Suppressor macrophage treated with lipopolysaccharide for 4 hours (primary cell): ENCODE data around the gene RNF227.
"Not testable (repeated sequence)": the region's sequence is repeated elsewhere in the genome, so short reads cannot be mapped to it uniquely, and the experiment has no call there.

ENCODE experiments used
- DNase-seq: peaks from one replicate; pipeline ENCODE4 v3.0.0-alpha.2; 2020

The RNF227 gene

DNA sequence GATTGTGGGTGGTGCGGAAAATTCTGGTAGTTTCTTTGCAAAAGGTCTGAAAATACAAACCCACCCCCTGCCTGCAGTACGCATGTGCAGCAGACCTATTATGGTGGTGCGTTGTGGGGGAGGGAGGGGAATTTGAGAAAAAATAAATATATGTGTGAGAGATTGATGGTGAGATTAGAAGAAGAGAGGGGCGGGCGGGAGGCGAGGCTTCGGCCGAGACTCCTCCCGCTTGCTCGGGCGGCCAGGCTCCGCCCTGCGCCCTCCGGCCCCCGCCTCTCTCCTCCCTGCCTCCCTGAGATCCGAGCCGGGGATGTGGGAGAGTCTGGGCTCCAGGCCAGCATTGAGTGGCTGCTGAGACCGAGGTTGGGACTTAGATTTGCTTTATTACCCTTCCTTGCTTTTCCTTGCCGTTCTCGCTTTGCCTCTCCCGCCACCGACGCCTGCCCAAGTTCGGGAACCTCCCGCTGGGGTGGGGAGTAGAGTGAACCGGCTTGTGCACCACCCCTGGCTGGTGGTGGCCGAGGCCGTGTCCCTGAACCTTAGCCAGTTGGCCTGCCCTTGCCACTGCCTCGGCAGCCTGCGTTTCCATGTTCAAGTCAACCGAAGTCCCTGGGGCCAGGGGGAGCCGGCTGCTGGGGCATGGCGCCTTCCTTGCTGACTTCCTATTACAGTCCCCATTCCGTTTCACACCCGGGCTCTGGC, 28.5 kb downstream of the RNF227 start:
- peak; percentile 80 for DNase-seq

DNA sequence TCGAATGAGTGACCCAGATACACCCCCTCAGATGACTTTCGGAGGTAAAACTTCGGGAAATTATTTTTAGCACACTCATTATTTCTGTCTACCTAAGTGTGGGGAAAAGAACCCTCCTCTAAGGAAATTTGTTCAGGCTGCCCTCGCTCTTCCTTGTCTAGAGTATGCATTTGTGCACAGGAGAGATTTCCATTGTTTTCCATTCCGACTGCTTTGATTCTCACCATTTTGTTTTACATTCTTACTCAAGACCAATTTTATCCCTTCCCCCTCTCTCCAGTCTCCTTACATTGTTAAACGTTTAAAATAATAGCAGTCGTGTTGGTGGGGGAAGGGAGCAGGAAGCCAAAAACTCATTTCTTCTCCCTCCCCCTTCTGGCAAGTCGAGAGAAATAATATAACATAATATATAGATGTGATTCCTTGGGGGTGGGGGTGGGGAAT, 29.0 kb downstream of the RNF227 start:
- no peak for DNase-seq

DNA sequence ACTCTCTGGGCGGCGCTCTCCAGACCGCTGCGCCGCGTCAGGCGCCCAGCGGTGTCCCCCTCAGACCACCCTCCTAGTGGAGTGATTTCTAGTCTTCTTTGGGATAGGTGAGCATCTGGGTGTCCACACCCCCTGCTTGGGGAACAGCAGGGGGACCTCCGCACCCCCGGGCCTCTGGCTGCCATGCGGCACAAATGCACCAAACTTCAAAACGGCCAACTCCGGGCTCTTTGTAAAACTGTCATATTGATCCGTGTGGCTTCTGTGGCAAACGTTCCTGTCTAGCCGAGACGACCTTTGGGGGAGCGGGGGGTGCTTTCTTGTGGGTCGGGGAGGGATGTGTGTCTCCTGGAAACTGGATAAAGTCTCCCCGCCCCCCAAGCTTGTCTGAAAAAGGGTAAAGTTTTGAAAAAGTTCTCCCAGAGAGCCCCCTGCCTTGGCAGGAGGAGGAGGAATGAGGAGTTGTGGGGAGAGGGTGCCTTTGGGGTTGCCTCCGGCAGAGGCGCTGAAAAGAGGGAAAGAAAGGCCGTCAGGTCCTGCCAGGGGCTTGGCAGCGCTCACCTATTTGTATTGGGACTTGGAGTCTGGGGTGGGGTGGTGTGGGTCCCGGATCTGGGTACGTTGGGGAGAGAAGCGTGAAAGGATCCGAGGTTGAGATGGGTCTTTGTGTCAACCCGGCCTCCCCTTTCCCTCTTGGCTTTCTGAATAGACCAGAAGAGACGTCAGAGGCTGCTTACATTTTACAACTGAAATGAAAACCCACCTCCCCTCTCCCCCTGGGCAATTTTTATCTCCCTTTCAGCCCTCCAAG, 29.7 kb downstream of the RNF227 start:
- DNase-seq = no peak

DNA sequence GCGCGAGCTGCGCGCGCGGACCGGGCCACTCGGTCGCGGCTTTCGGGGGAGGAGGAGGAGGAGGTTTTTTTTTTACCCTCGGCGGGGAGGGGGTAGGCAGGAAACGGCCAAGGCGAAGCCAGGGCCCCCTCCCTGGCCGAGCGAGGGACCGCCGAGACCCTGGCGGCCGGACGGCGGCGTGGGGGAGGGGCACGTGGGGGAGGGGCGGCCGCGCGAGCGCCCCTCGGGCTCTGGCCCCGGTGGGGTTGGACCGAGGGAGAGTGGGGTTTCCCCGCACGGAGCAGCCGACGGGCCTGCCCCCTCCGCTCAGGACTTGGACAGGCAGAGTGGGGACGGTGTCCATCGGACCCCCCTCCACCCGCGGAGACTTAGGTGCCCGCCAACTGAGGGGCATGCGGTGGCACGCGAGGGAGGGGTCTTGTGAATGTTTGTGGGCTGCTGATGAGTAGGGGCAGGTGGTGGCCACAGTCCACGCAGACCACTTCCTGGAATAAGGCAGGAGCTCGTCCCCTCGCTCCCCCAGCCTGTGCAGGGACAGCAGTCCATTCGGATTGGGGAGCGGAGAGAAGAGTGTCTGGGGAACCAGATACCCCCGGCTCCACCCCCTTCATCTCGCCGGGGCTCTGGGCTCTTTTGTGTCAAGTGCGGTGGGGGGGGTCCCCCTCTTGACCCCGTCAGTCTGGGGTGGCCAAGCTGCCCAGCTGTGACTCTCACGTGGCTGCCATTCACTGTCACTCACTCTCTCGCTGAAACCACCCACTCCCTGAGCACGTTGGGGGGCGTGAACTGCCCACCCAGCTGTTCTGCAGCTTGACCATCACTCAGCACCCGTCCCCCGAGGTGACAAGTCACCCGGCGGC, 30.5 kb downstream of the RNF227 start:
- DNase-seq = peak; percentile 39

DNA sequence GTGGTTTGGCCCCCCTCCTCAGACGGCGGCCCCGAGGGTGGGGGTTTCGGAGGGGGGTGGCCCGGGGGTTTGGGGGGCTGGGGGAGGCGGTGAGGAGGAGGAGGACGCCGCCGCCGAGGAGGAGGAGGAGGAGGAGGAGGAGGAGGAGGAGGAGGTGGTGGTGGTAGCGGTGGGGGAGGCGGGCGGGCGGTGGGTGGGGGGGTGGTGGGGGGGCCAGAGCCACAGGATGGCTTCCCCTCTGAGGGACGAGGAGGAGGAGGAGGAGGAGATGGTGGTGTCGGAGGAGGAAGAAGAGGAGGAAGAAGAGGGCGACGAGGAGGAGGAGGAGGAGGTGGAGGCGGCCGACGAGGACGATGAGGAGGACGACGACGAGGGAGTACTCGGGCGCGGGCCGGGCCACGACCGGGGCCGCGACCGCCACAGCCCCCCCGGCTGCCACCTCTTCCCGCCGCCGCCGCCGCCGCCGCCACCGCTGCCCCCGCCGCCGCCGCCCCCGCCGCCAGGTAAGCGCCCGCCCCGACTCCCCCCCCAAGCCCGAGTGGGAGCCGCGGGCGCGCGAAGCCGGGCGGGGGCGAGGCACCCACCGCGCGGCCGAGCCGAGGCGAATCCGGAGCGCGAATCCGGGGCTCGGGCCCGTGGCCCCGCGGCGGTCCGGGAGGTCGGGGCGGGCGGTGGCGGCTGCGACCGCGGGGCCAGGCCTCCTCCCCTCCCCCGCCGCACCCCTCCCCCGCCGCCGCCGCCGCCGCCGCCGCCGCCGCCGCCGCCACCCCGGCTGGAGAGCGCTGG, 31.3 kb downstream of the RNF227 start:
- DNase-seq = no peak

DNA sequence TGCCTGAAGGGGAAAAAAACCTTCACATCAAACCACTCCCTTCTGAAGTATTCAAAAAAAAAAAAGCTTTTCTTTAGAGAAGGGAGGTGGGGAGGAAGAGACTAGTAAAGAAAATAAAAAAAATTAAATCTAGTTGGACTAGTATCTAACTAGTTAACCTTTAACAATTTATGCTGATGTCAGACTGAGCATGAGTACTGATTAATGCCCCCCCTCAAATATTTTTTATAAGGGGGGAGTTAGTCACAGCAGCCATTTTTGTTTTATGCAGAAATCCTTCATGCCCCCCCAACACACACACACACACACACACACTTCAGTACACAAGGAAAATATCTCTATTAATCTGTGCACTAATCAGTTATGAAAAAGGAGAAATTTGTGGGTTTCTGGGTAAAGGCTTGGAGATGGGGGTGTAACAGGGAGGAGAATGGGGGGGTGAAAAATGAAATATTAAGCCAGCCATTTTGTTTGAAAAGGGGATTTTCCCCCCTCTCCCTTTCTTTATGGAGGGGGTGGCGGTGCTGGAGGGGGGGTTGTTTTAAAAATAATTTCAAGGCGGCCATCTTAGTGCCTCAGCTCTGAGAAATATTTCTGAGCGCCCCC, 32.2 kb downstream of the RNF227 start:
- no peak for DNase-seq

DNA sequence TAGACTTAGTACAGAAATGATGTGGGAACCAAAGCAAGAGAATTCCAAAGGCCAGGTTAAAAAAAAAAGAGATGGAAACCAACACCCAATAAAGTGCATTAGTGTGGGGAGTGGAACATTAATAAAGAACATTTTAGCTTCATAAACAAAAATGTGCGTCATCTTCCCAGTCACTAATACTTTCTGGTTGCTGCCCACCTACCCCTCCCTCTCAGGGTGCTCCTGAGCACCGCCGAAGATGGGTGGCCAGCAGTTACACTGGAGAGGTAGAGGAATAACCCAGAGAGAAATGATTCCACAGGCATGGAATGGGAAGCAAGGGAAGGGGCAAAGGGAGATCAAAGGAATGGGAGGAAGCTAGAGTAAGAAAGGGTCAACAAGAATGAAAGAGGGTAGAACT, 33.5 kb downstream of the RNF227 start:
- DNase-seq = no peak

DNA sequence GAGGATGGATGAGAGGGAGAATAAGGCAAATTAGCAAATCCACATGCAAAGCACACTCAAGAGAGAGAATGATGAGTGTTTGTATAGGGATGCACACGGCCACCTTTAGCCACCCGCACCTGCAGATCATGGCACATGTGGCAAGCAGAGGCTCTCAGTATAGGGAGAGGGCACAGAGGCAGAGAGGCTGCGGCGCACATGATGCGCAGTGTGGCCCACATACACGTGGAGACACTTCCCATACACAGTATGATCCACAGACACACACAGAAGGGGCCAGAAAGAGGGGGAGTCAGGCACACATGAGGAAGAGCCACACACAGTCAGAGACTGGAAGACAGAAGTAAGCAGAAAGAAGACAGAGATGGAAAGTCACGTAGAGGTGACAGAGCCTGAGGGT, 34.0 kb downstream of the RNF227 start:
- DNase-seq = no peak

DNA sequence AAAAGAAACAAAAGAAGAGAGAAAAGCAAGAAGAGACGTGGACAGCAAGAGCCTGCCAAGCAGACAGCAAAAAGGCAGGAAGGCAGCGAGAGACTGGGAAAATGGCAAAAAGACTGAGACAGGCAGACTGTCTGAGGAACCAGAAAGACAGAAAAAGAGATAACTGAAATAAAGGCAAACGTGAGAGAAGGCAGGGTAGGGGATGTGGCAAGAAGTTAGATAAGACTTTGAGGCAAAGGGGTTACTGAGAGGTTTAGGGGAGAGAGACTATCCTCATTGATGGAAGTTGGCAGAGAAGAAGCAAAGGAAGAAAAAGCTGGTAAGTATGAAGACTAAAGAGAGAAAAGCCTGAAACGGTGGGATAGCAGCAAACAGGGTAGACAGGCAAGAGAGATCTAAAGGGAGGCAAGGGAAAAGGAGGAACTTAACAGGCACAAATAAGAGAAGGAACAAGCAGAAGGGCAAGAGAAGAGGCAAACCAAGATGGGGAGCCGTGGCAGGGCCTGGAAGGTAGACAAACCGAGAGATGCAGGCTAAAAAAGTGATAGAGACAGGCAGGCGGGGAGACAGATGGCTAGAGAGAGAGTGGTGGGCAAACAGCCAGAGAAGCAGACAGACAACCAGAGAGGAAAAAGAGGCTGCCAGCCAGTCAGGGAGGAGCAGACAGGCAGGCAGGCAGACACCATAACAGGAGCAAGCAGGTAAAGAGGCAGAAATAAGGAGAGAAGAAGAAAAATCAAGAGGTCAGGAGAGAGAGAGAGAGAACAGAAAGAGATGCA, 34.6 kb downstream of the RNF227 start:
- no peak for DNase-seq

DNA sequence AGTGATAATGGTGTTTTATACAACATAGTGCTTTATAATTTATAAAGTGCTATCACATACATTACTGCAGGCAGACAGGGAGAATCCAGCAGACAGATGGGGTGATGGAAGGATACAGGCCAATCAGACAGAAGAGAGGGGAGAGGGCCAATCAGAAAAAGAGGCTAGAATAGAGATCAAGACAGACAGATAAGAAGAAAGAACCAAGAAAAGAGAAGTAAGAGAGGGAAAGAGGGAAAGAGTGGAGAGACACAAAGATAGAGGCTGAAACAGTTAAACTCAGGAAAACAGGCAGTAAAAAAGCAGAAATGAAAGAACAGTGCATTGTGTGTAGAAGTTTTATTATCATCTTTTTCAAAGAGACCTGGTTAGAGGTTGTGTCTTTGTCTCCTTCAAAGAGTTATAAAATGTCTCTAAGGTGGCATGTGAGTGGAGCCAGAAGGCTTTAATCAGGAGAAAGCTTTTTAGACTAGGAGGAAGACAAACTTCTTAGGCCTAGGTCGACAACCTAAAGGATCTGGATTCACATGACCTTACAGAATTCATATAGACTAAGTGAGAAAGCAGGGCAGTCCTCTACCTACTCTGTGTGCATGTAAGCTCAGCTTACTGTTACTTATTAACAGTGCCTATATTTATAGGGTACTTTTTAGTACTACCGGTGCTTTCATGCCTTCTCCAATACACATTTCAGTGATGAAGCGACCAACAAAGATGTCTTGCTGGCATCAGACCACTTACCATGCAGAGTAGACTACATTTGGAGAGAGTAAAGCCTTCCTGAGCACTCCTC, 35.8 kb downstream of the RNF227 start:
- DNase-seq = no peak

DNA sequence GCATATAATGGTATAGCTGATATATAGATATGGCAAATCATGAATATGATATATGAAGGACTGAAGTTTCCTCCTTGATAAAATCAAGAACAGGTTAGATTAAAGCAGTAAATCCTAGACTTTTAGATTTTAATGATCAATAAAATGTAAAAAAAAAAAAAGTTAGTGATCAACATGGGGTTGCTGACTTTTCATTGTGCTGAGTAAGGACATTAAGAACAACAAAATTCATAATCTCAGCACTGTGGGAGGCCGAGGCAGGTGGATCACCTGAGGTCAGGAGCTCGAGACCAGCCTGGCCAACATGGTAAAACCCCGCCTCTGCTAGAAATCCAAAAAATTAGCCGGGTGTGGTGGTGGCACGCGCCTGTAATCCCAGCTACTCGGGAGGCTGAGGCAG, 37.9 kb downstream of the RNF227 start:
- no peak for DNase-seq

DNA sequence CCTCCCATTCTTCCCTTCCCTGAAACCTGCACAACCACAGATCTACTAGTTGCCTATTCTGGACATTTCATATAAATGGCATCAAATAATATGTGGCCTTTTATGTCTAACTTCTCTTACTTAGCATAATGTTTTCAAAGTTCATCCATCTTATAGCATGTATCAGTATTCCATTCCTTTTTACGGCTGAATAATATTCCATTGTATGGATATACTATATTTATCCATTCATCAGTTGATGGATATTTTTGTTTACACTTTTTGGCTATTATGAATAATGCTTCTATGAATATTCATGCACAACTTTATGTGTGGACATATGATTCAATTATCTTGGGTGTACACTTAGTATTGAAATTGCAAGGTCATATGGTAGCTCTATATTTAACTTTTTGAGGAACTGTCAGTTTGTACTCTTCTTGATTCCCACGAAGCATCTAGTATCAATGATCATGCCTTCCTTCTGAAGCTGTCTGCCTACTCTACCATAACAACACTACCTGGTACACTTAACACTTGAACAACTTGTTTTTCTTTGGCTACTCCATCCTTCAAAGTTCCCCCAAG, 40.2 kb downstream of the RNF227 start:
- DNase-seq = no peak

DNA sequence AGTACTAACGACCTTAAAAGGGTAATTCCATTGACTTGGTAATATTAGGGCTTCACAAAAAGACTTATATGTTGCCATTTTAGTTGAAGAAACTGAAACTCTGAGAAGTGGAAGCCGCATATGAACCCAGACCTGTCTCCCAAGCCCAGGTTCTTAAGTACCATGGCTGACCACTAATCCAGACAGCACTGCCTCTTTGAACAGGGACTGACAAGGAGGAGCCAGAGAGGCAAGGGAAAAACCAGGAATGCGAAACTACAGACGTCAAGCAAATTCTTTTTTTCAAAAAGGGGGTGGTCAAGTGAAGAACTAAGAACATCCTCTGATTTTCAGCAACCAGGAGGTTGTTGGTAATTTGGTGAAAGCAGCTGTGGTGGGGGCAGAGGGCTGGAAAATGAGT, 43.0 kb downstream of the RNF227 start:
- no peak for DNase-seq

DNA sequence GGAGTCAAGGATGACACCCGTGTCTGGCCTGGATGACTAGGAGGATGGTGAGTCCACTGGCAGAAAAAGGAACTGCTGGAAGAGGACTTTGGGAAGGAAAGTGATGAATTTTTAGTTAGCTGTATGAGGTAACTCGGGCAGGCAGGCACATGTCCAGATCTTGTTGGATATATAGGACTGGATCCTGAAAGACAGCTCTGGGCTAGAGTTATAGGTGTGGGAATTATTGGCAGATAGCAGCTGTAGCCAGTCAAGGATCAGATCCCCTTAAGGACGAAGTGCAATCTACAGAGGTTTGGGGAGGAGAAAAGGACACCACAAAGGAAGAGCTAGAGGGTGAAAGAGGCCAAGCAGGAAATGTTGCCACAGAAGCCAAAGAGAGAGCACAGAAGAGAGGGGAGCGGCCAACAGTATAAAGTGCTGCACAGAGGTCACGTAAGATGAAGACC, 48.2 kb downstream of the RNF227 start:
- DNase-seq = peak; percentile 39

DNA sequence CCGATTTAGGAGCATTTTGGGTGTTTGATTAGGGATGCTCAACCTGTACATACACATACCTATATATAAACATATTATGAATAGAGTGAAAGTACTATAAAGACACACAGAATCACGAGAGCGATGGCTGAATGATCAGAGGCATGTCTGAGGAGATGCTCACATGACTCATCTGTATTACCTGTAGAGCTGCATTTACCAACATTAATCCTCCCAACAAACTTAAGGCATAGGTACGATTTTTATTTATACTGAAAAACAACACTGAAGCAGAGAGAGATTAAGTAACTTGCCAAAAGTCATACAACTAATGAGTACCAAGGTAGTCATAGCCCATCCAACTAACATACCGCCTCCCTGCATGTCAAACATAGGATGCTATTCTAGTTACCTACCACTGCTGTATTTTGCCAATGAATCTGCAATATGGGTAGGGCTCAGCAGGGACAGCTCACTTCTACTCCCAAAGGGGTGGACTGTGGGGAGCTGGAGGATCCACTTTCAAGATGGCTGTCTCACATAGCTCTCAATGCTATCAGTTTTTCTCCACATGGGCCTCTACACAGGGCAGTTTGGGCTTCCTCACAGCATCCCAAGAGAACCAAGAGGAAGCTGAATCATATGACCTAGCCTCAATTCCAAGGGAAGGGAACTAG, 51.0 kb downstream of the RNF227 start:
- DNase-seq = no peak

DNA sequence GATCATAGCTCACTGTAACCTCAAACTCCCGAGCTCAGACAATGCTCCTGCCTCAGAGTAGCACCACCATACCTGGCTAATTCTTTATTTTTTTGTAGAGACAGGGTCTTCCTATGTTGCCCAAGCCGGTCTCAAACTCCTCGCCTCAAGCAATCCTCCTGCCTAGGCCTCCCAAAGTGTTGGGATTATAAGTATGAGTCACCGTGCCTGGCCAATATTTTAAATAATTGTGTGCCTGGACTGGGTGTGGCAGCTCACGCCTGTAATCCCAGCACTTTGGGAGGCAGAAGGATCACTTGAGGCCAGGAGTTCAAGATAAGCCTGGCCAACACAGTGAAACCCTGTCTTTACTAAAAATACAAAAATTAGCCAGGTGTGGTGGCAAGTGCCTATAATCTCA, 51.7 kb downstream of the RNF227 start:
- not testable (repeated sequence) for DNase-seq
